A549 (cell line): ENCODE measurements around the gene KCNN4. TPM values are rescaled to one million over a fixed set of nuclear protein-coding genes. Genes with fewer than 3 reads are reported as not detected.

Experiments used
- ATAC-seq, 2 experiments: fragments of 200-7000 bp in 1 of 2; fragments of >200 bp in 1 of 2; cut with Nextera tagmentation in 1 of 2; cut with Tn5 transposase in 1 of 2; 3 replicates each; pipeline versions ENCODE4 v1.8.0 to v1.9.1; 2018 to 2020; ENCODE audit warnings: mild to moderate bottlenecking in 1 of 2, moderate library complexity in 1 of 2
- CTCF ChIA-PET: fragments of 300-600 bp; sonication (Branson Sonifier 250); formaldehyde crosslinking; extraction: SDS; loops from one replicate; lab custom pipeline; 2021; ENCODE audit warnings: antibody characterized with exemption, inconsistent platforms; lab: Yijun Ruan, JAX
- POLR2A ChIA-PET: fragments of 350-600 bp; formaldehyde crosslinking; extraction: SDS; loops from one replicate; lab custom pipeline; 2021; ENCODE audit warnings: antibody characterized with exemption, inconsistent platforms; lab: Yijun Ruan, JAX
- DNase-seq, 2 experiments: peaks; one replicate each; pipeline versions ENCODE4 v3.0.0 to v3.0.0-alpha.2; 2011 to 2016; ENCODE audit warnings: low read depth in 1 of 2, low spot score in 1 of 2
- FAIRE-seq: peaks from 2 replicates; lab custom pipeline; 2011; peaks lifted over from hg19 to GRCh38; lab: Jason Lieb, UNC
- H3K27ac ChIP-seq, 2 experiments: fragments of >200 bp; sonication (Bioruptor Twin); formaldehyde crosslinking; 3 replicates each; pipeline ENCODE4 v1.5.1; 2016 to 2017
- H3K4me1 ChIP-seq: fragments of >200 bp; sonication (Bioruptor Twin); formaldehyde crosslinking; 3 replicates; pipeline ENCODE4 v1.6.1; 2016
- H3K4me2 ChIP-seq: fragments of >200 bp; sonication (Bioruptor Twin); formaldehyde crosslinking; 3 replicates; pipeline ENCODE4 v1.6.1; 2016
- H3K4me3 ChIP-seq: fragments of >200 bp; sonication (Bioruptor Twin); formaldehyde crosslinking; 3 replicates; pipeline ENCODE4 v1.5.1; 2016
- H3K9me3 ChIP-seq: fragments of >200 bp; sonication (Bioruptor Twin); formaldehyde crosslinking; 3 replicates; pipeline ENCODE4 v1.6.1; 2016
- BHLHE40 ChIP-seq: IDR thresholded peaks from 2 replicates; pipeline ENCODE4 v1.6.1; 2012; ENCODE audit warnings: low read depth, low read length, inconsistent platforms
- CBX8 ChIP-seq: fragments of 200-600 bp; sonication (generic); IDR thresholded peaks from 2 replicates; pipeline ENCODE4 v1.6.1; 2016
- CHD2 ChIP-seq: fragments of 150-350 bp; IDR thresholded peaks from 2 replicates; pipeline ENCODE4 v1.6.1; 2014; ENCODE audit warnings: low read length; ENCODE audit not compliant: partially characterized antibody
- CHD4 ChIP-seq: fragments of 200-600 bp; sonication (generic); IDR thresholded peaks from 2 replicates; pipeline ENCODE4 v1.6.1; 2016; ENCODE audit warnings: antibody characterized with exemption, mild to moderate bottlenecking, borderline replicate concordance
- EHMT2 ChIP-seq: fragments of 200-600 bp; sonication (generic); IDR thresholded peaks from 2 replicates; pipeline ENCODE4 v1.6.1; 2016; ENCODE audit warnings: antibody characterized with exemption, low read depth, mild to moderate bottlenecking, moderate library complexity
- EP300 ChIP-seq, 2 experiments: fragments of >200 bp; sonication (Bioruptor Twin); formaldehyde crosslinking; IDR thresholded peaks; 2 replicates in 1 of 2; 3 replicates in 1 of 2; pipeline ENCODE4 v1.6.1; 2016 to 2017
- ESRRA ChIP-seq: fragments of 150-350 bp; IDR thresholded peaks from 2 replicates; pipeline ENCODE4 v1.6.1; 2014; ENCODE audit warnings: mild to moderate bottlenecking, low read length, borderline replicate concordance
- FOSB ChIP-seq: fragments of 250-450 bp; sonication (Bioruptor Pico); IDR thresholded peaks from 2 replicates; pipeline ENCODE4 v1.5.0; 2020; ENCODE audit warnings: mild to moderate bottlenecking, moderate library complexity
- FOSL2 ChIP-seq, 2 experiments: fragments of 450-650 bp in 1 of 2; fragments of >200 bp in 1 of 2; sonication (Bioruptor Twin) in 1 of 2; formaldehyde crosslinking; IDR thresholded peaks; 2 replicates each; pipeline versions ENCODE4 v1.5.0 to v1.6.1; 2016 to 2020; ENCODE audit warnings: mild to moderate bottlenecking in 1 of 2, moderate library complexity in 1 of 2
- FOXS1 ChIP-seq: fragments of 250-450 bp; sonication (Bioruptor Pico); IDR thresholded peaks from 2 replicates; pipeline ENCODE4 v1.5.0; 2020; ENCODE audit warnings: mild to moderate bottlenecking, moderate library complexity
- HEYL ChIP-seq: fragments of 250-450 bp; sonication (Bioruptor Pico); IDR thresholded peaks from 2 replicates; pipeline ENCODE4 v1.8.0; 2021; ENCODE audit warnings: mild to moderate bottlenecking, moderate library complexity
- HOXB13 ChIP-seq: fragments of 250-450 bp; sonication (Bioruptor Pico); IDR thresholded peaks from 2 replicates; pipeline ENCODE4 v1.5.0; 2020; ENCODE audit warnings: low read depth, mild to moderate bottlenecking, moderate library complexity
- HOXB5 ChIP-seq: fragments of 250-450 bp; sonication (Bioruptor Pico); IDR thresholded peaks from 2 replicates; pipeline ENCODE4 v1.5.0; 2020; ENCODE audit warnings: mild to moderate bottlenecking, moderate library complexity
- JUN ChIP-seq, 2 experiments: fragments of >200 bp; sonication (Bioruptor Twin); formaldehyde crosslinking; IDR thresholded peaks; 2 replicates in 1 of 2; 3 replicates in 1 of 2; pipeline ENCODE4 v1.6.1; 2016 to 2017
- JUNB ChIP-seq: fragments of >200 bp; sonication (Bioruptor Twin); formaldehyde crosslinking; IDR thresholded peaks from 2 replicates; pipeline ENCODE4 v1.6.1; 2016
- KDM1A ChIP-seq: fragments of 200-600 bp; sonication (generic); IDR thresholded peaks from 2 replicates; pipeline ENCODE4 v1.6.1; 2016; ENCODE audit warnings: low read depth, mild to moderate bottlenecking
- KDM5A ChIP-seq: fragments of 200-600 bp; sonication (generic); IDR thresholded peaks from 2 replicates; pipeline ENCODE4 v1.6.1; 2016; ENCODE audit warnings: antibody characterized with exemption, mild to moderate bottlenecking
- MYC ChIP-seq: IDR thresholded peaks from 2 replicates; pipeline ENCODE4 v1.6.1; 2012; ENCODE audit warnings: mild to moderate bottlenecking, inconsistent platforms, low read length, improper control_type of control experiment, borderline replicate concordance
- NFE2L2 ChIP-seq: fragments of 150-350 bp; conservative IDR thresholded peaks from 2 replicates; pipeline ENCODE4 v1.6.1; 2014; ENCODE audit warnings: low read length
- NR3C1 ChIP-seq: fragments of >200 bp; sonication (Bioruptor Twin); formaldehyde crosslinking; IDR thresholded peaks from 3 replicates; pipeline ENCODE4 v1.6.1; 2017
- RAD21 ChIP-seq, 2 experiments: fragments of >200 bp in 1 of 2; sonication (Bioruptor Twin) in 1 of 2; formaldehyde crosslinking in 1 of 2; IDR thresholded peaks in 1 of 2; conservative IDR thresholded peaks in 1 of 2; 2 replicates in 1 of 2; 3 replicates in 1 of 2; pipeline ENCODE4 v1.6.1; 2012 to 2018; ENCODE audit warnings: inconsistent platforms in 1 of 2
- RARB ChIP-seq: fragments of 250-450 bp; sonication (Bioruptor Pico); IDR thresholded peaks from 2 replicates; pipeline ENCODE4 v1.8.0; 2021; ENCODE audit warnings: mild to moderate bottlenecking, moderate library complexity
- RCOR1 ChIP-seq: fragments of 150-350 bp; IDR thresholded peaks from 2 replicates; pipeline ENCODE4 v1.6.1; 2014; ENCODE audit warnings: antibody characterized with exemption, low read length, low read depth
- RFX5 ChIP-seq: fragments of 450-650 bp; IDR thresholded peaks from 2 replicates; pipeline ENCODE4 v1.7.1; 2014; ENCODE audit warnings: antibody characterized with exemption, mild to moderate bottlenecking, moderate library complexity
- SMC3 ChIP-seq: fragments of >200 bp; sonication (Bioruptor Twin); formaldehyde crosslinking; IDR thresholded peaks from 3 replicates; pipeline ENCODE4 v1.6.1; 2018; ENCODE audit warnings: inconsistent platforms
- SREBF2 ChIP-seq: fragments of 450-650 bp; IDR thresholded peaks from 2 replicates; pipeline ENCODE4 v1.6.1; 2014; ENCODE audit warnings: mild to moderate bottlenecking, moderate library complexity
- TFCP2L1 ChIP-seq: fragments of 250-450 bp; sonication (Bioruptor Pico); IDR thresholded peaks from 2 replicates; pipeline ENCODE4 v1.5.0; 2021; ENCODE audit warnings: mild to moderate bottlenecking
- TP53 ChIP-seq: fragments of 250-450 bp; sonication (Bioruptor Pico); IDR thresholded peaks from 2 replicates; pipeline ENCODE4 v1.5.0; 2021; ENCODE audit warnings: mild to moderate bottlenecking, moderate library complexity
- ZC3H11A ChIP-seq: fragments of 450-650 bp; IDR thresholded peaks from 2 replicates; pipeline ENCODE4 v1.6.1; 2014; ENCODE audit warnings: antibody characterized with exemption, mild to moderate bottlenecking
- ZFP36 ChIP-seq: fragments of 450-650 bp; IDR thresholded peaks from 2 replicates; pipeline ENCODE4 v1.6.1; 2014; ENCODE audit warnings: borderline replicate concordance; ENCODE audit not compliant: partially characterized antibody
- ZNF302 ChIP-seq: fragments of 250-450 bp; sonication (Bioruptor Pico); IDR thresholded peaks from 2 replicates; pipeline ENCODE4 v1.9.0; 2021; ENCODE audit warnings: inconsistent platforms, mild to moderate bottlenecking, moderate library complexity
- ZSCAN20 ChIP-seq: fragments of 250-450 bp; sonication (Bioruptor Pico); IDR thresholded peaks from 2 replicates; pipeline ENCODE4 v1.8.0; 2022; ENCODE audit warnings: mild to moderate bottlenecking, moderate library complexity
- WGBS: methylation state at CpG from one replicate; pipeline ENCODE4 v1.1.6; 2017; ENCODE audit errors: missing lambda C conversion rate; 5-methylcytosine and 5-hydroxymethylcytosine counted together
- polyA plus RNA-seq, 4 experiments: library from polyadenylated mRNA; depleted of rRNA in 3 of 4; stranded (reverse); fragments of >200 nt; fragmentation: RNase III in 1 of 4; extraction: RNeasy Plus Mini Kit Qiagen cat#74134 plus additional on column Dnase treatment in 1 of 4; gene quantifications; 2 replicates in 3 of 4; 3 replicates in 1 of 4; pipeline ENCODE4 v1.2.3, GENCODE V29; 2011 to 2017
- TF ChIP-seq, protein P1 (sequence below): fragments of >200 bp; sonication (Bioruptor Twin); formaldehyde crosslinking; IDR thresholded peaks from 2 replicates; pipeline ENCODE4 v1.6.1; 2016
- TF ChIP-seq, protein P2 (sequence below): fragments of >200 bp; sonication (Bioruptor Twin); formaldehyde crosslinking; IDR thresholded peaks from 3 replicates; pipeline ENCODE4 v1.6.1; 2016
- TF ChIP-seq, protein P3 (sequence below): IDR thresholded peaks from 2 replicates; pipeline ENCODE4 v1.6.1; 2012
- TF ChIP-seq, protein P4 (sequence below): IDR thresholded peaks from 2 replicates; pipeline ENCODE4 v1.6.1; 2012
- TF ChIP-seq, protein P5 (sequence below): fragments of 150-350 bp; IDR thresholded peaks from 2 replicates; pipeline ENCODE4 v1.6.1; 2014; ENCODE audit warnings: low read depth, mild to moderate bottlenecking, low read length
- TF ChIP-seq, protein P6 (sequence below): IDR thresholded peaks from 2 replicates; pipeline ENCODE4 v1.6.1; 2012; ENCODE audit warnings: low read depth, borderline replicate concordance

The KCNN4 gene
- polyA plus RNA-seq, 2 of the 4 experiments (the other 2 are of a cell fraction): 15.7 to 21.0 TPM

DNA sequence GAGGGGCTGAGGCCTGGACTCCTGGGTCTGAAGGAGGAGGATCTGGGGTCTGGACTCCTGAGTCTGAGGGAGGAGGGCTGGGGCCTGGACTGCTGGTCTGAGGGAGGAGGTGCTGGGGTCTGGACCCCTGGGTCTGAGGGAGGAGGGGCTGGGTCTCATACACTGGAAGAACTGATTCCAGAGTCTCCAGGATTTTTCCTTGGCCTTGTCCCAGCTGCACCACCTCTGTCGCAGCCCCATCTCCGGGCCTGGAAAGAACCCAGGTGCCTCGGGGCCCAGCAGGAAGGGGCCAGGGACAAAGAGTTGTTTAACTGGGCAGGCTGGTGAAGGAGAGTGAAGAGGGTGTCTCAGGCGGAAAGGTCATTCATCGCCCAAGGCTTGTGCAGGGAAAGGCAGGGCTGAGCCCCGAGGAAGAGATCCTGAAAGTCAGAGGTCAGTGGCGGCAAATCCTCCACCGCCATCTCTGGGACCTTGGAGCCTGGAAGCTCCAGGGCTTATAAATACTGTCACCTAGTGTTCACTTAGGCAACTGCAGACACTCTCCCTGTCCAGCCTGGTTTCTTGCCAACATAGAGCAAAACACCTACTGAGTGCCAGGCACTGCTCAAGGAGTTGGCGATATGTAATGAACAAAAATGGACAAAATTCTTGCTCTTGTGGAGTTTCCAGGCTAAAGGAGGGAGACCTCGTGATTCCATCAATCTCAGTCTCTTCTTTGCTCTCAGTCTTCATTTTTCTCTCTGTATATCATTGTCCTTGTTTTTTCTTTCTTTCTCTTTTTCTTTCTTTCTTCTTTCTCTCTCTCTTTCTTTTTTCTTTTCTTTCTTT is 4.4 kb upstream of the KCNN4 start:
- H3K4me2 ChIP-seq: peak overlapping the region; percentile 79
- H3K4me3 ChIP-seq: 0 out of 3 replicates have a peak overlapping the region, but pooled peaks have one; percentile 3
- POLR2A ChIA-PET: interaction anchor here (1.3 to 1.9 kb wide), 3 partner anchors 20 to 117 kb away, joined by 6 to 12 read pairs (median 11); partner anchors contain the start of gene SMG9
- H3K9me3 ChIP-seq: no peaks in the 10 kb centered on the region
- CTCF ChIA-PET: interaction anchor here (0.5 to 24.0 kb wide), 29 partner anchors 8 to 338 kb away, joined by 3 to 565 read pairs (median 4); partner anchors contain the start of genes IRGC, IRGQ, PLAUR and SMG9
- DNase-seq (peak; percentile 81 to 90), ATAC-seq (peak; percentile 66 to 82), FAIRE-seq (peak; percentile 68)
- WGBS: 3% methylated on average over 10 of the region's 10 CpGs
- peak overlapping the region; percentile 93 to 95 for H3K27ac ChIP-seq
- H3K4me1 ChIP-seq: peaks cover 50% of the 10 kb centered on the region
- TF ChIP-seq HOXB13 (0 out of 2 replicates have a peak, but pooled peaks have one; percentile 34), MYC (no peak), ESRRA (peak; percentile 89), ZNF302 (no peak), RCOR1 (no peak), RARB (CRISPR knock-in tag) (no peak), SMC3 (peak; percentile 97), ZFP36 (peak; percentile 75), FOSB (CRISPR knock-in tag) (no peak), HOXB5 (CRISPR knock-in tag) (0 out of 2 replicates have a peak, but pooled peaks have one; percentile 28), HEYL (no peak), SREBF2 (no peak), RAD21 (conservative IDR thresholded peaks at IDR 0.05 in 1 of 2, IDR thresholded peaks at IDR 0.05 in 1 of 2) (peak; percentile 99 to 100), JUN (IDR thresholded peaks at IDR 0.05) (peak in 1 of 2 experiments; percentile 43; a peak in 2 of 5 replicates), KDM5A (no peak), TP53 (CRISPR knock-in tag) (0 out of 2 replicates have a peak, but pooled peaks have one; percentile 57), EP300 (IDR thresholded peaks at IDR 0.05) (no peak), ZC3H11A (no peak), KDM1A (no peak), NR3C1 (no peak), TFCP2L1 (CRISPR knock-in tag) (no peak), CBX8 (no peak), FOSL2 (IDR thresholded peaks at IDR 0.05) (no peak), FOSL2 (CRISPR knock-in tag; IDR thresholded peaks at IDR 0.05) (no peak), EHMT2 (no peak), CHD2 (no peak), RFX5 (no peak), ZSCAN20 (CRISPR knock-in tag) (no peak), NFE2L2 (no peak), FOXS1 (no peak; the same call in 1 of the 2 replicates), BHLHE40 (no peak), CHD4 (no peak), JUNB (no peak)
- TF ChIP-seq, protein P1, sequence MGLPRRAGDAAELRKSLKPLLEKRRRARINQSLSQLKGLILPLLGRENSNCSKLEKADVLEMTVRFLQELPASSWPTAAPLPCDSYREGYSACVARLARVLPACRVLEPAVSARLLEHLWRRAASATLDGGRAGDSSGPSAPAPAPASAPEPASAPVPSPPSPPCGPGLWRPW: no peak
- TF ChIP-seq, protein P2, sequence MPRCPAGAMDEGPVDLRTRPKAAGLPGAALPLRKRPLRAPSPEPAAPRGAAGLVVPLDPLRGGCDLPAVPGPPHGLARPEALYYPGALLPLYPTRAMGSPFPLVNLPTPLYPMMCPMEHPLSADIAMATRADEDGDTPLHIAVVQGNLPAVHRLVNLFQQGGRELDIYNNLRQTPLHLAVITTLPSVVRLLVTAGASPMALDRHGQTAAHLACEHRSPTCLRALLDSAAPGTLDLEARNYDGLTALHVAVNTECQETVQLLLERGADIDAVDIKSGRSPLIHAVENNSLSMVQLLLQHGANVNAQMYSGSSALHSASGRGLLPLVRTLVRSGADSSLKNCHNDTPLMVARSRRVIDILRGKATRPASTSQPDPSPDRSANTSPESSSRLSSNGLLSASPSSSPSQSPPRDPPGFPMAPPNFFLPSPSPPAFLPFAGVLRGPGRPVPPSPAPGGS: no peak
- TF ChIP-seq, protein P3, sequence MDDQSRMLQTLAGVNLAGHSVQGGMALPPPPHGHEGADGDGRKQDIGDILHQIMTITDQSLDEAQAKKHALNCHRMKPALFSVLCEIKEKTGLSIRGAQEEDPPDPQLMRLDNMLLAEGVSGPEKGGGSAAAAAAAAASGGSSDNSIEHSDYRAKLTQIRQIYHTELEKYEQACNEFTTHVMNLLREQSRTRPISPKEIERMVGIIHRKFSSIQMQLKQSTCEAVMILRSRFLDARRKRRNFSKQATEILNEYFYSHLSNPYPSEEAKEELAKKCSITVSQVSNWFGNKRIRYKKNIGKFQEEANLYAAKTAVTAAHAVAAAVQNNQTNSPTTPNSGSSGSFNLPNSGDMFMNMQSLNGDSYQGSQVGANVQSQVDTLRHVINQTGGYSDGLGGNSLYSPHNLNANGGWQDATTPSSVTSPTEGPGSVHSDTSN: no peak; the same call in 1 of the 2 replicates
- TF ChIP-seq, protein P4, sequence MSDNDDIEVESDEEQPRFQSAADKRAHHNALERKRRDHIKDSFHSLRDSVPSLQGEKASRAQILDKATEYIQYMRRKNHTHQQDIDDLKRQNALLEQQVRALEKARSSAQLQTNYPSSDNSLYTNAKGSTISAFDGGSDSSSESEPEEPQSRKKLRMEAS: peak; percentile 69
- TF ChIP-seq, protein P5, sequence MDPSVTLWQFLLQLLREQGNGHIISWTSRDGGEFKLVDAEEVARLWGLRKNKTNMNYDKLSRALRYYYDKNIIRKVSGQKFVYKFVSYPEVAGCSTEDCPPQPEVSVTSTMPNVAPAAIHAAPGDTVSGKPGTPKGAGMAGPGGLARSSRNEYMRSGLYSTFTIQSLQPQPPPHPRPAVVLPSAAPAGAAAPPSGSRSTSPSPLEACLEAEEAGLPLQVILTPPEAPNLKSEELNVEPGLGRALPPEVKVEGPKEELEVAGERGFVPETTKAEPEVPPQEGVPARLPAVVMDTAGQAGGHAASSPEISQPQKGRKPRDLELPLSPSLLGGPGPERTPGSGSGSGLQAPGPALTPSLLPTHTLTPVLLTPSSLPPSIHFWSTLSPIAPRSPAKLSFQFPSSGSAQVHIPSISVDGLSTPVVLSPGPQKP: no peak
- TF ChIP-seq, protein P6, sequence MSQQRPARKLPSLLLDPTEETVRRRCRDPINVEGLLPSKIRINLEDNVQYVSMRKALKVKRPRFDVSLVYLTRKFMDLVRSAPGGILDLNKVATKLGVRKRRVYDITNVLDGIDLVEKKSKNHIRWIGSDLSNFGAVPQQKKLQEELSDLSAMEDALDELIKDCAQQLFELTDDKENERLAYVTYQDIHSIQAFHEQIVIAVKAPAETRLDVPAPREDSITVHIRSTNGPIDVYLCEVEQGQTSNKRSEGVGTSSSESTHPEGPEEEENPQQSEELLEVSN: peak; percentile 77; the same call in 1 of the 2 replicates
